Neuronal stem cell (in vitro differentiated cells): ENCODE results near the gene PTPRH.

Experiments used
- DNase-seq: peaks from one replicate; pipeline ENCODE4 v3.0.0-alpha.2; 2013; ENCODE audit warnings: low spot score
- H2AFZ ChIP-seq: one replicate; pipeline ENCODE4 v1.6.1; 2013; ENCODE audit warnings: mild to moderate bottlenecking, low read length, inconsistent platforms
- H2AK5ac ChIP-seq: 2 replicates; pipeline ENCODE4 v1.6.1; 2013; ENCODE audit warnings: low read depth, mild to moderate bottlenecking, inconsistent platforms, low read length, moderate library complexity, mixed read lengths
- H2BK120ac ChIP-seq: 2 replicates; pipeline ENCODE4 v1.6.1; 2013; ENCODE audit warnings: low read depth, mild to moderate bottlenecking, inconsistent platforms, low read length, moderate library complexity, mixed read lengths
- H2BK12ac ChIP-seq: one replicate; pipeline ENCODE4 v1.6.1; 2013; ENCODE audit warnings: low read length, inconsistent platforms
- H2BK15ac ChIP-seq: 2 replicates; pipeline ENCODE4 v1.6.1; 2013; ENCODE audit warnings: mild to moderate bottlenecking, low read length, inconsistent platforms, mixed read lengths
- H2BK5ac ChIP-seq: one replicate; pipeline ENCODE4 v1.6.1; 2013; ENCODE audit warnings: inconsistent platforms, mild to moderate bottlenecking, low read length, moderate library complexity
- H3K14ac ChIP-seq: one replicate; pipeline ENCODE4 v1.6.1; 2013; ENCODE audit warnings: low read length, inconsistent platforms
- H3K18ac ChIP-seq: 2 replicates; pipeline ENCODE4 v1.6.1; 2013; ENCODE audit warnings: low read length, inconsistent platforms
- H3K23ac ChIP-seq: 2 replicates; pipeline ENCODE4 v1.6.1; 2013; ENCODE audit warnings: low read depth, mild to moderate bottlenecking, mixed read lengths, low read length, inconsistent platforms; ENCODE audit not compliant: poor library complexity
- H3K27ac ChIP-seq: replicated peaks from 3 replicates; pipeline ENCODE4 v1.5.1; 2013; ENCODE audit warnings: low read length, inconsistent platforms
- H3K27me3 ChIP-seq, 3 experiments: 2 replicates each; pipeline ENCODE4 v1.6.1; 2013; ENCODE audit warnings: low read length in 3 of 3, mild to moderate bottlenecking in 2 of 3, inconsistent platforms in 1 of 3, low read depth in 1 of 3, mixed read lengths in 1 of 3, moderate library complexity in 1 of 3; ENCODE audit not compliant: control insufficient read depth in 3 of 3, insufficient read depth in 3 of 3
- H3K36me3 ChIP-seq, 2 donors: replicated peaks in 1 of 2; 2 replicates each; pipeline ENCODE4 v1.6.1; 2013; ENCODE audit warnings: low read length in 2 of 2; ENCODE audit not compliant: control insufficient read depth in 2 of 2, insufficient read depth in 2 of 2
- H3K4ac ChIP-seq: 2 replicates; pipeline ENCODE4 v1.6.1; 2013; ENCODE audit warnings: inconsistent platforms, mild to moderate bottlenecking, low read length, moderate library complexity
- H3K4me1 ChIP-seq, 2 donors: 1 replicate in 1 of 2; 2 replicates in 1 of 2; pipeline ENCODE4 v1.6.1; 2013; ENCODE audit warnings: low read length in 2 of 2, low read depth in 1 of 2; ENCODE audit not compliant: control insufficient read depth in 2 of 2, insufficient read depth in 1 of 2
- H3K4me2 ChIP-seq: one replicate; pipeline ENCODE4 v1.6.1; 2013; ENCODE audit warnings: mild to moderate bottlenecking, low read length, inconsistent platforms; ENCODE audit not compliant: insufficient read depth, poor library complexity, severe bottlenecking
- H3K4me3 ChIP-seq, 2 donors: 2 replicates each; pipeline ENCODE4 v1.5.1; 2013; ENCODE audit warnings: low read length in 2 of 2, mild to moderate bottlenecking in 2 of 2, inconsistent platforms in 1 of 2, moderate library complexity in 1 of 2
- H3K79me1 ChIP-seq: one replicate; pipeline ENCODE4 v1.6.1; 2013; ENCODE audit warnings: low read depth, mild to moderate bottlenecking, inconsistent platforms, low read length, moderate library complexity
- H3K9ac ChIP-seq: one replicate; pipeline ENCODE4 v1.6.1; 2013; ENCODE audit warnings: mild to moderate bottlenecking, low read depth, low read length, inconsistent platforms; ENCODE audit not compliant: poor library complexity
- H3K9me3 ChIP-seq, 2 donors: replicated peaks in 1 of 2; 2 replicates each; pipeline versions ENCODE3 to v1.6.1; 2013; ENCODE audit warnings: low read length in 2 of 2, mild to moderate bottlenecking in 2 of 2, inconsistent platforms in 1 of 2, low read depth in 1 of 2, mixed read lengths in 1 of 2, moderate library complexity in 1 of 2; ENCODE audit not compliant: control insufficient read depth in 2 of 2, insufficient read depth in 1 of 2
- H4K8ac ChIP-seq: one replicate; pipeline ENCODE4 v1.6.1; 2013; ENCODE audit warnings: low read depth, mild to moderate bottlenecking, inconsistent platforms, low read length, moderate library complexity
- H4K91ac ChIP-seq: one replicate; pipeline ENCODE4 v1.6.1; 2013; ENCODE audit warnings: low read length, low read depth, mild to moderate bottlenecking, inconsistent platforms; ENCODE audit not compliant: poor library complexity
- WGBS, 2 donors: extraction: QIAGEN DNeasy Blood & Tissue Kit; methylation state at CpG; one replicate each; pipeline ENCODE4 v1.1.7; 2013; ENCODE audit warnings: missing lambda C conversion rate in 2 of 2, mixed read lengths in 1 of 2; ENCODE audit not compliant: insufficient read length in 2 of 2, insufficient replicate concordance in 1 of 2; ENCODE audit errors: extremely low coverage in 2 of 2; 5-methylcytosine and 5-hydroxymethylcytosine counted together

Gene PTPRH

DNA sequence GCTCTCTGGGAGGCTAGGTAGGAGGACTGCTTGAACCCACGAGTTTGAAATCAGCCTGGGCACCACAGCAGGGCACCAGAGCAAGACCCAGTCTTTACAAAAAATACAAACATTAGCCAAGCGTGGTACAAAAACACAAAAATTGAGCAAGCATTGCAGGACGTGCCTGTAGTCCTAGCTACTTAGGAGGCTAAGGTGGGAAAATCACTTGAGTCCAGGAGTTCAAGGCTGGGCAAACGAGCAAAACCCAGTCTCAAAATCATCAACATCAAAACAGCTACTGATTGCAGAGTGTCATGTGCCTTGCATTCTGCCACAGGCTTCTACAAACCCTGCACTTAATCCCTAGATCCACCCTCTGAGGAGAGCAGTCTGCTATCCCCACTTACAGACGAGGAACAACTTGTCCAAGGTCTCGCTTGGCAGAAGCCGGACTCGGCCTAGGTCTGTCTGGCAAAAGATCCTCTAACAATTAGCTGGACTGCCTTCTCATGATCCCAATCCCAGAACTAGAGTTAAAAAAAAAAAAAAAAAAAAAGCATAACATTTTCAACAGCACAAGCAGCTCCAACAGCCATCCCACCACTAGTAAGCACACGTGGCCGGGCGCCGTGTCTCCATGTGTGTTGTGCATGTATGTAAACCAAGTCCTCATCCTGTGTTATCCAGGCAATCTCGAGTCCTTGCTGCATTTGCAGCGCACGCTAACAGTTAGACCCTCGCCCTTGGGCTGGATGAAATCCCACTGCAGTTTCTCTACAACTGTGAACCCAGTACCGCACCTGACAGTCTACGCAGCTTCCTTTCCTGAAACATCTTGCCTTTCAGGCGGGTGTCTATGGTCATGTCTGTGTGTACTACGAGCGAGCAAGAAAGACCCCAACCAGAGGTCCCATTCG, 47.5 kb upstream of the PTPRH start:
- Histone ChIP-seq H3K4ac (no peak overlapping the region), H3K4me3 (peak overlapping the region in 1 of 2 donors; percentile 90), H3K9me3 (no peaks in the 10 kb centered on the region), H3K4me2 (peak overlapping the region; percentile 81), H2BK120ac (no peak overlapping the region), H2AFZ (no peak overlapping the region), H3K18ac (no peak overlapping the region), H3K27me3 (no peaks in the 10 kb centered on the region), H4K91ac (no peak overlapping the region), H3K27ac (no peak overlapping the region), H4K8ac (no peak overlapping the region), H3K14ac (no peak overlapping the region), H3K36me3 (peaks cover 0 to 26% of the 10 kb centered on the region in 2 donors), H3K9ac (no peak overlapping the region), H3K79me1 (peaks cover 17% of the 10 kb centered on the region), H3K4me1 (peaks cover 12 to 17% of the 10 kb centered on the region in 2 donors), H2BK15ac (no peak overlapping the region), H3K23ac (no peak overlapping the region), H2AK5ac (no peak overlapping the region), H2BK12ac (no peak overlapping the region), H2BK5ac (no peak overlapping the region)
- DNase-seq: no peak
- WGBS, 2 donors: no CpG with 5 or more reads among the region's 22 CpGs

- WGBS, 2 donors: no CpG with 5 or more reads among the region's 17 CpGs
These were observed 46.5 kb upstream of the PTPRH start for GRCh38 chr19:55255618-55256423.

GRCh38 chr19:55254625-55254977, 45.3 kb upstream of the PTPRH start:
- Histone ChIP-seq H2AK5ac (peak overlapping the region; percentile 41), H3K36me3 (peaks cover 3 to 34% of the 10 kb centered on the region in 2 donors), H3K9me3 (no peaks in the 10 kb centered on the region), H2BK15ac (no peak overlapping the region), H3K4me3 (no peak overlapping the region), H2BK5ac (peak overlapping the region; percentile 80), H3K23ac (peak overlapping the region; percentile 82), H3K18ac (no peak overlapping the region), H2AFZ (no peak overlapping the region), H3K4me1 (peaks cover 8 to 17% of the 10 kb centered on the region in 2 donors), H3K9ac (peak overlapping the region; percentile 54), H2BK12ac (no peak overlapping the region), H3K4me2 (no peak overlapping the region), H3K79me1 (peaks cover 30% of the 10 kb centered on the region), H4K8ac (no peak overlapping the region), H3K4ac (no peak overlapping the region), H3K27ac (no peak overlapping the region), H4K91ac (no peak overlapping the region), H3K27me3 (no peaks in the 10 kb centered on the region), H3K14ac (no peak overlapping the region), H2BK120ac (no peak overlapping the region)
- no peak for DNase-seq
- no CpG with 5 or more reads among the region's 6 CpGs for WGBS, 2 donors

More at GRCh38 chr19:55255618-55256423, 46.5 kb upstream of the PTPRH start:
- no peak overlapping the region for H2BK5ac ChIP-seq
- no peak overlapping the region for H3K18ac ChIP-seq
- no peak overlapping the region for H2BK15ac ChIP-seq
- peak overlapping the region; percentile 45 for H3K9ac ChIP-seq
- no peak for DNase-seq
- no peak overlapping the region for H2BK12ac ChIP-seq
- no peak overlapping the region for H4K91ac ChIP-seq
- no peaks in the 10 kb centered on the region for H3K9me3 ChIP-seq
- H3K4ac ChIP-seq: no peak overlapping the region
- H2AK5ac ChIP-seq: no peak overlapping the region
- H4K8ac ChIP-seq: no peak overlapping the region
- H3K36me3 ChIP-seq: peaks cover 0 to 30% of the 10 kb centered on the region in 2 donors
- peak overlapping the region in 1 of 2 donors; percentile 5 for H3K4me3 ChIP-seq
- no peaks in the 10 kb centered on the region for H3K27me3 ChIP-seq
- H3K79me1 ChIP-seq: peaks cover 21% of the 10 kb centered on the region
- H3K4me2 ChIP-seq: no peak overlapping the region
- H2BK120ac ChIP-seq: no peak overlapping the region
- no peak overlapping the region for H3K14ac ChIP-seq
- H2AFZ ChIP-seq: no peak overlapping the region
- H3K27ac ChIP-seq: no peak overlapping the region
- no peak overlapping the region for H3K23ac ChIP-seq
- H3K4me1 ChIP-seq: peaks cover 12 to 17% of the 10 kb centered on the region in 2 donors
